IPS-18c (cell line): ENCODE results near the gene PCDHGB2.
"Not testable (repeated sequence)": the region's sequence is repeated elsewhere in the genome, so short reads cannot be mapped to it uniquely, and the experiment has no call there.

Experiments
- H3K4me3 ChIP-seq: 2 replicates; pipeline ENCODE4 v1.7.0; 2013; ENCODE audit warnings: low read depth, mild to moderate bottlenecking, low read length, moderate library complexity; ENCODE audit not compliant: insufficient read depth
- H3K9me3 ChIP-seq: one replicate; pipeline ENCODE4 v1.6.1; 2013; ENCODE audit warnings: mild to moderate bottlenecking, low read length, moderate library complexity; ENCODE audit not compliant: control insufficient read depth, insufficient read depth

Gene PCDHGB2

GRCh38 chr5:141359790-141360426 is at the start of gene PCDHGB2:
Gene PCDHGB2 (plus strand): TSS chr5:141359994. CDS start chr5:141360136, 142 bp downstream.
- Histone ChIP-seq H3K9me3 (peaks cover 27% of the 10 kb centered on the region), H3K4me3 (no peak within 1 kb of the TSS; the same call in 1 of the 2 replicates)

- no peak overlapping the region for H3K4me3 ChIP-seq
- peaks cover 9% of the 10 kb centered on the region for H3K9me3 ChIP-seq
These were observed 46.1 kb upstream of the PCDHGB2 start for GRCh38 chr5:141313711-141314110.

DNA sequence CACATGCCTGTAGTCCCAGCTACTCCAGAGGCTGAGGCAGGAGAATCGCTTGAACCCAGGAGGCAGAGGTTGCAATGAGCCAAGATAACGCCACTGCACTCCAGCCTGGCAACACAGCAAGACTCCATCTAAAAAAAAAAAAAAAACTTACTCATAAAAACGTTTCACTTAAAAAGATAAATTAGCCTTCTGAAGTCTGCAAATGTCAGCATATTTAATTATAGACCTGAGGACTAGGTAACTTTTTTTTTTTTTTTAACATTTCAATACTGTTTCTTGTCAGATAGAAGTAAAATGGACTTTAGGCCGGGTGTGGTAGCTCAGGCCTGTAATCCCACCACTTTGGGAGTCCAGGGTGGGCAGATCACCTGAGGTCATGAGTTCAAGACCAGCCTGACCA is 42.8 kb upstream of the PCDHGB2 start:
- not testable (repeated sequence) for H3K4me3 ChIP-seq
- peaks cover 17% of the 10 kb centered on the region for H3K9me3 ChIP-seq

DNA sequence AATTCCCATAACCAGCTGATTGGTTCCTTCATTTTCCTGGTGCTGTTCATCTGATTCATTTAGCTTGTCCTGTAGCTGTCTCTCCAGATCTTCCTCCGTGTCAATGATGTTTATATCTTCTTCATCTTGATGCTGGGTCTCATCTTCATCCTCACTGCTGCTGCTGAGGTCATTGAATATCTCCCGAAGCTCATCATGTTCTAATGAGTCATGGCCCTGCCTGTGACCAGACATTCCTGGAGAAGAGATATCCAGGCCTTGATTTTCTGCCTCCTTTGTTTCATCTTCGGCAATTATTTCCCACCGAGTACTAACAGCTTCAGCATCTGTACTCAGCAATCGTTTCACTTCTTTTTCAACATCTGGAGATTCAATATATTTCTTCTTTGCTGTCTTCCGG is 40.6 kb upstream of the PCDHGB2 start:
- Histone ChIP-seq H3K4me3 (peak overlapping the region; percentile 86; the same call in 1 of the 2 replicates), H3K9me3 (peaks cover 17% of the 10 kb centered on the region)

DNA sequence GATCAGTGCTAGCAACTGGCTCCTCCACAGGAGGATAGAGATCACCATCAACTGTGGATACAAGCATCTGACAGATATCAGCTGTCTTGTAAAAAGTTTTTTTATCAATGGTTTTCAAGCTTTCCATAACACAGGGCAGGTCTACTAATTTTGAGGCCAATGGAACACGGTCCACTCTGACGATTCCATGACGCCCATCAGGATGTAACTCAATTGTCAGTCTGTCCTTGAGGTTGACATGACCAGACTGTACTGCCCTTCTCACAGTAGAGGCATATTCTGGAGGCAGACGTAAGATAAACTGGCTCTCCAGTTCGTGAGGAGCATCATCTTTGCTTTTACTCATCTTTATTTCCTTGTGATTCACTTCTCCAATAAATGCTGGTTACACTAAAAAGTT is 40.1 kb upstream of the PCDHGB2 start:
- Histone ChIP-seq H3K4me3 (peak overlapping the region; percentile 86), H3K9me3 (peaks cover 19% of the 10 kb centered on the region)

DNA sequence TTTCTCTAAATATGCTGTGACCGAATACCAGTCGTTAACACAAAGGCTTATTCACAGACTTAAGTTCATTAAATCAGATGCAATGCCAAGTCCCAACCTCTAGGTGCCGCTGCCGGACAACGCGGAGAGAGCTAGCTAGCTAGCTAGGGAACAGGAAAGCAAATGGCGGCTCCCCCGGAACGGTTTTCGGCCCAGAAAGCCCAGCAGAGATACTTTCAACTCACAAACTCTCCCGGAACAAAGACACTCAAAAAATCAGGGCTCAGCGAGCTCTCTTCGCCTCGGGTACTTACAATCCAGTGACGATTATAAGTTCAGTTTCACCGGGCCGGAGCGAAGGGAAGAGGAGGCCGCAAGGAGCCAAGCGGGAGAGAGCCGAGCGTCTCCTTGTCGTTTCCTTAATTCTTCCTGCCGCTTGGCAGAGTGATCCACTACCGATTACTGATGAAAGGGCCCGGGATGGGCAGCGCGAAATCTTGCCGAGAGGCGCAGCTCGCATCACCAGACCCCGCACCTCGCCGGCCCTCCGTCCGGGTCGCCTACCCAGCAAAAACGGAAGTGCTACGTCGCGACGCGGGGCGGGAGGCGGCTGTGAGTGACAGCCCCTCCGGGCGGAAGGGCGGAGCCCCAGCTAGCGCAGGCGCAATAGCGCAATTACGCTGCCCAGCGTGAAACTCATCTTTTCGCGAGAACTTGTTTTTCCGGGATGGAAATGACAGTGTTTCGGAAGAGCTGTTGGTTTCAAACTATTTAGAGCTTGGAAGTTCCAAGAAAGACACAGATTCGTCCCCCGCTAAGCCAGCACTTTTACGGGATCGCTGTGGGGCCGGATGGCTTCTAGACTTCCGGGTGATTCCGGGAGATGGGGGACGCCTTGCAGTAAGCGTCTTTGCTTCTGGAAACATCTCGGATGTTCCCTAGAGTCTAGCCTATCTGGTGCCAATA is 39.3 kb upstream of the PCDHGB2 start, which contains the start of gene TAF7:
TAF7 (minus strand) TSS at position 560 of the 945 bp plus-strand sequence. CDS start 740 bp downstream, outside the sequence.
- H3K9me3 ChIP-seq: peaks cover 19% of the 10 kb centered on the region
- H3K4me3 ChIP-seq: peak within 1 kb of the TSS; percentile 86

DNA sequence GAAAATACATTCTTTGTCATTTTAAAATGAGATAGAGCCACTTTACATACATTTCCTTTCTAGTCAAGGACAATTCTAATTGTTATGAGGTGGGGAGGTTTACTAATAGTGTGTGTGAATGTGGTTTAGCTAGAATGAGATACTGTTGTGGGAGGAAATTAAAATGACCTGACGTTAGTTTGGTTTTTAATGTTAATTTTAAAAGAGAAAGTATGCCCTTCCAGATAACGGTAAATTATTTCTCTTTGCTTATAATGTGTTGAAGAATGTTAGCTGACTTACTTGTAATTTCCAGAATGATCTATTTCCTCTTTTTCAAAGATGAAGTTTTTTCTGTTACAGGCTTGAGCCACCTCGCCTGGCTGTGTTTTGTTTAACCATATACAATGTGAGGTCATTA is 37.5 kb upstream of the PCDHGB2 start:
- Histone ChIP-seq H3K4me3 (no peak overlapping the region), H3K9me3 (peaks cover 19% of the 10 kb centered on the region)

DNA sequence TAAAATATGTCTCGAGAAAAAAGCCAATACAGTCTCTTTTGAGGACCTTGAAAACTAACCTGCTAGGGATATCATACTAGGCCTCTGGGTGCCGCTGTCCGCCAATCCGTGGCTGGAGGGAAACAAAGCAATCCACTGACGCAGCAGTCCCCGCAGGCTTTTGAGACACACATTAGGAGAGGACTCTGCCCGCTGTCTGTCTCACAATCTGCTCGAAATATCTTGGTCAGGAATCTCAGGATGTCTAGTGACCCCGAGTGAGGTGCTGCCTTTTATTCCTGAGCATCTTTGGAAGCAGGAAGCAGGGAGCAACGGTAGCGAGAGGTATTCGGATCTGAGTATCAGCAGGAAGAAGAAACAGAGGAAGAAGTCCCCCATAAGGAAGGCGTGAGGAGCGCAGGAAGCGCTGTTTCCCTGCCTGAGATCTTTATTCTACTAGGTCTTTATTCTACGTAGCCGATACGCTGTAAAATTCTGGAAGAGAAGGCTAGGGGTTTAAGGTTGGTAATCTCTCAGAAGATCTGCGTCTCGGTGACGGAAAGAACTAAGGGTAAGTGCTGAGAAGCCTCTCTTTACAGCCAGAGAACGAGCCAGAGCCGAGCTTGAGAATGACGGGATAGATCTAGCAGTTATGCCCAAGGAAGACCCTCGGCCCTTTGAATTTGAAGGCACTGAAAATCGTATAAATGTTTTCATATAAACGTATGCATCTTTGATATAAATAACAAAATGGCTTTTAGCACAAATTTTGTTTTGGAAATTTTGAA is 33.5 kb upstream of the PCDHGB2 start:
- peak overlapping the region; percentile 26; the same call in 1 of the 2 replicates for H3K4me3 ChIP-seq
- peaks cover 3% of the 10 kb centered on the region for H3K9me3 ChIP-seq

GRCh38 chr5:141328231-141328630 is 31.6 kb upstream of the PCDHGB2 start:
- no peak overlapping the region for H3K4me3 ChIP-seq
- peaks cover 6% of the 10 kb centered on the region for H3K9me3 ChIP-seq

GRCh38 chr5:141330299-141331080 is 29.3 kb upstream of the PCDHGB2 start, which contains the start of gene PCDHGA1:
Gene PCDHGA1 (plus strand): TSS chr5:141330514.
- Histone ChIP-seq H3K9me3 (peaks cover 4% of the 10 kb centered on the region), H3K4me3 (no peak within 1 kb of the TSS)

DNA sequence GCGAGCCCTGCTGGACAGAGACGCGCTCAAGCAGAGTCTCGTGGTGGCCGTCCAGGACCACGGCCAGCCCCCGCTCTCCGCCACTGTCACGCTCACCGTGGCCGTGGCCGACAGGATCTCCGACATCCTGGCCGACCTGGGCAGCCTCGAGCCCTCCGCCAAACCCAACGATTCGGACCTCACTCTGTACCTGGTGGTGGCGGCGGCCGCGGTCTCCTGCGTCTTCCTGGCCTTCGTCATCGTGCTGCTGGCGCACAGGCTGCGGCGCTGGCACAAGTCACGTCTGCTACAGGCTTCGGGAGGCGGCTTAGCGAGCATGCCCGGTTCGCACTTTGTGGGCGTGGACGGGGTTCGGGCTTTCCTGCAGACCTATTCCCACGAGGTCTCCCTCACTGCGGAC is 27.2 kb upstream of the PCDHGB2 start:
- H3K9me3 ChIP-seq: not testable (repeated sequence)

GRCh38 chr5:141338538-141339306 is 21.1 kb upstream of the PCDHGB2 start, which contains the start of gene PCDHGA2:
Gene PCDHGA2 (plus strand): TSS chr5:141338760.
- peaks cover 2% of the 10 kb centered on the region for H3K9me3 ChIP-seq
- peak within 1 kb of the TSS; percentile 26; the same call in 1 of the 2 replicates for H3K4me3 ChIP-seq

More for the DNA sequence above, 27.2 kb upstream of the PCDHGB2 start:
- H3K4me3 ChIP-seq: not testable (repeated sequence)

DNA sequence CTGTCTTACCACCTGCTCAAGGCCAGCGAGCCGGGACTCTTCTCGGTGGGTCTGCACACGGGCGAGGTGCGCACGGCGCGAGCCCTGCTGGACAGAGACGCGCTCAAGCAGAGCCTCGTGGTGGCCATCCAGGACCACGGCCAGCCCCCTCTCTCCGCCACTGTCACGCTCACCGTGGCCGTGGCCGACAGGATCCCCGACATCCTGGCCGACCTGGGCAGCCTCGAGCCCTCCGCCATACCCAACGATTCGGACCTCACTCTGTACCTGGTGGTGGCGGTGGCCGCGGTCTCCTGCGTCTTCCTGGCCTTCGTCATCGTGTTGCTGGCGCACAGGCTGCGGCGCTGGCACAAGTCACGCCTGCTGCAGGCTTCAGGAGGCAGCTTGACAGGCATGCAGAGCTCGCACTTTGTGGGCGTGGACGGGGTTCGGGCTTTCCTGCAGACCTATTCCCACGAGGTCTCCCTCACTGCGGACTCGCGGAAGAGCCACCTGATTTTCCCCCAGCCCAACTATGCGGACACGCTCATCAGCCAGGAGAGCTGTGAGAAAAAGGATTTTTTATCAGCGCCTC is 18.9 kb upstream of the PCDHGB2 start:
- peaks cover 12% of the 10 kb centered on the region for H3K9me3 ChIP-seq
- not testable (repeated sequence) for H3K4me3 ChIP-seq

- Histone ChIP-seq H3K9me3 (peaks cover 14% of the 10 kb centered on the region), H3K4me3 (no peak overlapping the region)
These were observed 17.0 kb upstream of the PCDHGB2 start for GRCh38 chr5:141342773-141343172.

- peak within 1 kb of the TSS; percentile 42; the same call in 1 of the 2 replicates for H3K4me3 ChIP-seq
- H3K9me3 ChIP-seq: peaks cover 14% of the 10 kb centered on the region
These were observed 16.4 kb upstream of the PCDHGB2 start, which contains the start of gene PCDHGA3 for GRCh38 chr5:141343242-141343952. Gene PCDHGA3 (plus strand): TSS chr5:141343829. CDS start chr5:141344034, 205 bp downstream.
